Measurements from ENCODE around the gene VSX2.

Gene VSX2

GRCh38 chr14:74238974-74239847, at the start of gene VSX2:
Gene VSX2, plus strand, starts transcription at chr14:74239449. Its CDS starts 113 bp downstream, at chr14:74239562.
- no peak for DNase-seq (ENCODE audit: low spot score)

DNA sequence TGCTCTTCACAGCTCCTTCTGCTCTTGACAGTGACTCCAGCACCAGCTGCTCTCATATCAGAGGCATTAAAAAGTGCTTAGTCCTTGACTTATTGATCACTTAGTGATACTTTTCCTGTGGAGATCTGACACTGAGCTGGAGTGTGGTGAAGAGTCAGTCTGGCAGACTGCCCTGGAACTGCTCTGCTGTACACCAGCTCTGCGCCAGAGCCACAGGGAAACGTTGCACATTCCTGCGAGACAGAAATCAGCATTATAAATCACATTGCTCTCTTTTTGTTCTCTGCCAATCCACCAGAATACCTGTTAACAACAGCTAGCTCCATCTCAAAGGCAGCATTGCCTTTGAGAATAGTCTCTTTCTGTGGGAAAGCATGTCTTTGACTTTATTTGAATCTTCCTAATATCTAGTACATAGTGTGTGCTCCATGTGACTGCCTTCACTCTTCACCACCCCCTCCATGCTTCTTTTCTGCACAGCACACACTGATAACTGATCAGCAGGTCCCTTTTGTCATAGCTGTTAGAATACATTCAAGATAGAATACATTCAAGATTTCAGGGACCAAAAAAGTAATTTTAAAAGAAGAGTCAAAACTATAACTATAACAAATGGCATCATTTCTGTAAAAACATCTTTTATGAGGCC, 48.2 kb upstream of the VSX2 start:
- no peak for DNase-seq (ENCODE audit: low spot score)

GRCh38 chr14:74194506-74195274, 44.6 kb upstream of the VSX2 start:
- DNase-seq (ENCODE audit: low spot score) = no peak

- DNase-seq (ENCODE audit: low spot score) = no peak
Measured at GRCh38 chr14:74195623-74196022, 43.6 kb upstream of the VSX2 start.

DNA sequence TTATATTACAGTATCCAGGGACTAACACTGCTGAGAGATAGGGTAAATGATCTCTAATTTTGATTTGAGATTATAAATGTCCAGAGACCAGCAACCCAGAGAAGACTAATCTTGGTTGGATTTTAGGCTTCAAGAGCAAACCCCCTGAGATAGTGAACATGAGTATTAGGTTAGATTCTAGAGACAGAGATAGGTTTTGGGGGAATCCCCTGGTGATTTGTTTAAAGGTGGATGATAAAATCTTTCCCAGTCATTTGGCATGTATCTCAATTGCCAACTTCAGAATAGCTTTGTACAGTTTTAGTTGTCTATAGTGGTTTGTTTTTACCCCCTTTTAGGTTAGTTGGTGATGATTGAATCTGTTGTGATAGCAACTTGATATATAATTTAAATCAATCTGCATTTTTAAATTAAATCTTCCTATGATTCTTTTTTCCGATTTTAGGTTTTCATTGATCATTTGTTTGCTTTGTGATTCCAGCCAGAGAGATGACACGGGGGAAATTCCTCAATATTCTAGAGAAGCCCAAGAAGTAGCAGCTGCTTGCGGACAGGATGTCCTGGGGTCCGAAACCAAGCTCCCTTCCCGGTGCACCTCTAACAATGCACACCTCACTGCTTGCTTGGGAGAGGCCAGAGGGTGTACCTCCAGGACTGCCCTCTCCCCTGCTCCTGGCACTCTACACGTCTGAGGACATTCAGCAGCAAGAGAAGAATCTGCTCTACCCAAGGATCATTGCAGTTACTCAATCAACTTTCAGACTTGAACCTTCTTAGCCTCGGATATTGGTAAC, 40.6 kb upstream of the VSX2 start:
- no peak for DNase-seq (ENCODE audit: low spot score)

DNA sequence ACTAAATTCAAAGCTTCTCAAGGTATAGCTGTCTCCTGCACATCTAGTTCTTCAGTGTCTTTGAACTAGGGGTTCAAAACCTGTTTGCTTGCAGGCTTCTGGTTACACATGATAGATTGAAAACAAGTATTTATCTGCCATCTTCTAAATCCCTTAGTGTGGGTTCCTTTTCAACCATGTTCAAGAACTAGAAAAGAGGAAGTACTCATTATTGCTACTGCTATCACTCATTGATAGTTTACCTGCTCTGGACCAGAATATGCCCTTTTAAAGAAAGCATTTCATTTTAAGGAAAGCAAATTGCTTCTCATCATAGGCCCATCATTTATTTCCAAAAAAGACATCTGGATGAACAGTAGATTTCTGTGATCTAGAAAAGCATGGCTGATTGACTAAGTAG, 37.1 kb upstream of the VSX2 start:
- no peak for DNase-seq (ENCODE audit: low spot score)

GRCh38 chr14:74203639-74204038, 35.6 kb upstream of the VSX2 start:
- no peak for DNase-seq (ENCODE audit: low spot score)

DNA sequence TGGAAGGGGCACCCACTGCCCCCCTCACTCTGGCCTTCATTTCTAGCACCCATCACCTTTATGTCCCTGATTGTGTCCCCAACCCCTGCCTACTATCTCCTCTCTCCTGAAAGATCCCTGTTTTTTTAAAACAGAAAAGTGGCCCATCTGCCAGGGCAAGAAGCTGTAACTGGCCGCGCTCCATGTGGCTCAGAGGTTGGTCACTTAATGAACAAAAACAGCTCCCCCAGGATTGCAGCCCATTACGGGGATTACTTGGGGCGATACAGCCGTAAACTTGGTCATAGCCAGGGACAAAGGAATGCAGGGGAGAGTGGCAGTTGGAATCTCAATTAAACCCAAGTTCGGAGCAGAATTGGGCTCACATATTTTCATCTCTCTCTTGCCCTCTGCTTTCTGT, 34.8 kb upstream of the VSX2 start:
- DNase-seq (ENCODE audit: low spot score) = no peak

DNA sequence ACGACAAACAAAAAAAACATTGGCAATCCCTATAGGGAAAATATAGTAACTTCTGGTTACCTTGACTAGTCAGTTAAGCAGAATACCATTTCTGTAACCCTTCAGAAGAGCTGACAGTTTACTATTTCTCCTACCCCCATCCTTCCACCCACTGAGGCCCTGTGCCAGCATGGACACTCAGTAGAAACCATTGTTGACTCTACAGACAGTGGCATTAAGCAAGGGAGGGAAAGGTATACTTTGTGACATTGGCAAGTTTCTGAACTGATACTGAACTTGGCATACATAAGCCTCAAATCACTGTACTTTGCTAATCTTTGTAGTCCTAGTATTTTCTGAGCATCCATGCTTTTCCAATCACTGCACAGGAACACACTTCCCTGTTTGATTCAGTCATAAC, 33.4 kb upstream of the VSX2 start:
- no peak for DNase-seq (ENCODE audit: low spot score)

DNA sequence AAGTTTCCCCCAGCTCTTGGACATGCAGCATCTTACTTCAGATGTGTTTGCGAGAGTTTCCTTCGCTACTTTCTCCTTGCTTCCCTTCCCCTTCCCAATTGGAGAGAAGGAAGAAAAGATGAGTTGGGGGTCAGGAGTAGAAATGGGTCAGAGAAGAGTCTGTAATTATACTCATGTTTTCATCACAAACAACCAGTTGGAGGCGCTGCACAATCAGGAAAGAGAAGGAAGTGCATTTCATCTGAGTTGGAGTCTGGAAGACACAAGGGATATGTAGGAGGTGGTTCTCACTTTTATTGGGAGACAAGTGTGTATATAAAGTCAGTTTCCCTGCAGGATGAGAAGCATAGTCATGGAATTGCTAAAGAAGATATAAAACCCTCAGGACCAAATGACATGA, 31.3 kb upstream of the VSX2 start:
- no peak for DNase-seq (ENCODE audit: low spot score)

GRCh38 chr14:74208642-74209041, 30.6 kb upstream of the VSX2 start:
- DNase-seq (ENCODE audit: low spot score) = no peak

GRCh38 chr14:74211945-74212580, 27.2 kb upstream of the VSX2 start:
- no peak for DNase-seq (ENCODE audit: low spot score)

DNA sequence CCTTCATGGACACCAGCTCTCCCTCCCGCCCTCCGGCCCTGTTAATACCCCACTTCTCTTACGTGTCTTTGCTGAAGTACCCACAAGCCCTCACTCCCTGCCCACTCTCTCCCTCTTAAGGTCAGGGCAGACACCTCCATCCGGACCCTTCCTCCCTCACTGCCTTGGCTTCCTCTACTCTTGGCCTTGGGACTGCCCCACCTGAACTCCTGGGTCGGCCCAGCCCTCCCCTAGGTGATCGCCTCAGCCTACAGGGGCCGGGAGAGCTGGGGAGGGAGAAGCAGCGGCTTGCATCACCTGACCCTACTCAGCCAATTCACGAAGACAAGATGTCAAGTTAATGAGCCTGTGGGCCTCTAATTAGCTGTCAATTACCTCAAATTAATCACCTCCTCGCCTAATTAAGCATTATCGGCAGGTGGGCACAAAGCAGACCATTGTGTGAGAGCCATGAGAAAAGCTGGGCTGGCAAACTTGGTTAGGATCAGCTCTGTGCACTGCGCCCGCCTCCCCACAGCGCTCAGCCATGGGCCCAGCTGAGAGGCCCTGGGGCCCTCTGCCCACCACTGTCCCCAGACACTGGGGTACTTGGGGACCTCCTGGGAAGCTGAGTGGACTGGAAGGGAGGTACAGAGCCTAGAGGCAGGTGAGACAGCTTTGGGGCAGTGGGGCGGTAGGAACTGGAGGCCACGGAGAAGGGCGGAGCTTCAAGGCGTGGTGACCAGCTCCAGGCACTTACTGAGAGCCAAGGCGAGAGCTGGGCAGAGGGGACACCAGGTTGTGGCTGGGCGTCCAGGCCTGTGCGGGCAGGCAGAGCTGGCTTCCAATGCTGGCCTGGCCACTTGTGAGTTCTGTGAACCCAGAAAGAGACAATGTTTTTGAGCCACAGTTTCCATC, 25.1 kb upstream of the VSX2 start:
- DNase-seq (ENCODE audit: low spot score) = no peak

DNA sequence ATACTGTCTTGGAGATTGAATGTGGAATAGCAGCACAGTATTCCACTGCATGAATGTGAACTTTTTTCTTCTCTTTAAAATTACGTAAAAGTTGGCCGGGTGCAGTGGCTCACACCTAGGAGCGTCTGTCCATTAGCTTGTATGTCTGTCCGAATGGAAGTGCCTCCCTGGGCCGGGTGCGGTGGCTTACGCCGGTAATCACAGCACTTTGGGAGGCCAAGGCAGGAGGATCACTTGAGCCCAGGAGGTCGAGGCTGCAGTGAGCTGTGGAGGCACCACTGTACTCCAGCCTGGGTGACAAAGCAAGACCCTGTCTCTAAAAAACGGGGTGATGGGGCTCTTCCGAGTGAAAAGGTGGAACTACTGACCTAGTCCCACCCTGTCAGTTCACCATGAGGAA, 22.6 kb upstream of the VSX2 start:
- DNase-seq (ENCODE audit: low spot score) = no peak

- DNase-seq (ENCODE audit: low spot score) = peak; percentile 72
Measured at GRCh38 chr14:74217672-74218448, 21.4 kb upstream of the VSX2 start.

DNA sequence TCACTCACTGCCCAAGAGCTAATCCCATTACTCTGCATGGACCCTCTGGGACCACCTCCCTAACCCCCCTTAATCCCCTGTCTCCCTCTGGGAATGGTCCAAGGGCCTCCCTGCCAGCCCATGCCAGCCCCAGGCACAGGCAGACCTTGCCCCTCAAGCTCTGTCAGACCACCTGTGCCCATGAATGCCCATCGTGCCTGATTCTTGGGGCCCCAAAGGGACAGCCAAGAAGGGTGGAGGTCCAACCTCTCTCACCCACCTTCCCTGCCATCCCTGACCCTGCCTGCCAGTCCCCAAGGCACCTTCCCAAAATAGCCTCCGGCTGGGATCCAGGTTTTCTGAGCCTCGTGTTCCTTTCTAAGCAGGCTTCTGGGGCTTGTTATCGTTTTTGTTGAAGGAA, 20.8 kb upstream of the VSX2 start:
- no peak for DNase-seq (ENCODE audit: low spot score)

- no peak for DNase-seq (ENCODE audit: low spot score)
Measured at GRCh38 chr14:74219277-74220205, 19.7 kb upstream of the VSX2 start.

GRCh38 chr14:74220991-74221390, 18.3 kb upstream of the VSX2 start:
- DNase-seq (ENCODE audit: low spot score) = no peak

DNA sequence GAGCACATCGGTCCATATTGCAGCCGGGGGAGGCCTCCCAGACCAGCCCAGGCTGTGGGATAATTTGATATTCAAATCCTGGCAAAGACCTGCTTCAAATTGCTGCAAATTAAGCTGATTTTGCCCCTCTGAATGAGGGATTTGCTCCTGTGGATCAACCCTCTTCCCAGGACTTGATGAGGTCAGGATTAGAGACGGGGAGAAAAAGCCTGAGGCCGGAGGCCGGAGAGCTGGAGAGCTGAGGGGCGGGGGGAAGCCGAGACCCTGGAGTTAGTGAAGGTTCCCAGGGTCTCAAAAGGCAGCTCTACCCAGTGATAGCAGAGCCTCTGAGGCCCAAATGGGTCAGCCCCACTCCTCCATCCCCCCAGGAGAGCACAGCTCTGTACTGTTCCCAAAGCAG, 17.5 kb upstream of the VSX2 start:
- DNase-seq (ENCODE audit: low spot score) = no peak

Measured in COLO829 (cell line).